Stimulated activated CD4-positive, alpha-beta T cell treated with anti-CD3 and anti-CD28 coated beads, Interleukin-12 subunit alpha, Interleukin-12 subunit beta, amount 100 ng/mL, for 24 hours (primary cell): Measurements from ENCODE around the gene PLA2G2A.
"Not testable (repeated sequence)": the region's sequence is repeated elsewhere in the genome, so short reads cannot be mapped to it uniquely, and the experiment has no call there.

Experiments used
- DNase-seq, 2 experiments: peaks; one replicate each; pipeline ENCODE4 v3.0.0-alpha.2; 2020; ENCODE audit warnings: low read depth in 2 of 2

Gene PLA2G2A, protein sequence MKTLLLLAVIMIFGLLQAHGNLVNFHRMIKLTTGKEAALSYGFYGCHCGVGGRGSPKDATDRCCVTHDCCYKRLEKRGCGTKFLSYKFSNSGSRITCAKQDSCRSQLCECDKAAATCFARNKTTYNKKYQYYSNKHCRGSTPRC

DNA sequence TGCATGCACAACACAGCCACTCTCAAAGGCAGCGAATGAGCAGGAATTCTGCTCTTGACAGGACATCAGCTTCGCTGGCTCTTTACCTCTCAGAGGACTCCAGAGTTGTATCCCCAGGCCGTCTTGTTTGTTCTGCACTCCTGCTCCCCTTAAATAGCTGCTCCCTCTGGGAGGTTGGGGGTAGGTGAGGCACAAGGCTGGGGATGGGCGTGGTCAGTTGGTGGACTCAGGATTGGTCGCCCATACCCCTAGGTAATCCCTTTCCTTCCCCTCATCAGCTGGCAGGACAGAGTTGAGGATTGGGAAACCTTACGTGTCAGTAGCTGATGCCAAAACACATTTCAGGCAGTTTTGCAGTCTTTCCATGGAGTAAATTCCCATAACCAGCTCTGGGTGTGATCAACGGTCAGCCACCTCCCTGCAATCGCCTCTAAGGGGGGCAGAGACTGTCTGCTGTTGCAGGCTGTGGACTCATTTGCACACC lies at the start of gene PLA2G2A:
Gene PLA2G2A, minus strand, starts transcription at position 125 of the 484 bp plus-strand sequence. CDS start 845 bp downstream, outside the sequence.
- no peak for DNase-seq

DNA sequence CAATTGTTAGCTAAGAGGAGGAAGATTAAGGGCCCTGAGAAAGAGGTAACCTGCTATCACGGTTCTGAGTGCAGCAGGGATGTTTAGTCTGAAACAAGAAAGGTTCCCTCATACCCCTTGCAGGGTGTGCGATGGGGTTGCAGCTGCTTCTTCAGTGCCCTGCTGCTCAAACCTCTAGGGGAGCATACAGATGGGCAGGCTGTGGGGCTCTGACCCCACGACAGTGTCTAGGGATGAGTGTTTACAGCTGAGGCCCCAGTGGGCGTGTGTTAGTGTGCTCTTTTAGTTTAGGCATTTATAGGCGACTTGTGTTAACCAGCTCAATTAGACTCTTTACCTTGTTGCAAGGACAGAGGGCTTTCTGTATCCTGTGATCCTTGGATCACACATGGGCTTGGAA lies 49.3 kb upstream of the PLA2G2A start:
- DNase-seq, result no peak

DNA sequence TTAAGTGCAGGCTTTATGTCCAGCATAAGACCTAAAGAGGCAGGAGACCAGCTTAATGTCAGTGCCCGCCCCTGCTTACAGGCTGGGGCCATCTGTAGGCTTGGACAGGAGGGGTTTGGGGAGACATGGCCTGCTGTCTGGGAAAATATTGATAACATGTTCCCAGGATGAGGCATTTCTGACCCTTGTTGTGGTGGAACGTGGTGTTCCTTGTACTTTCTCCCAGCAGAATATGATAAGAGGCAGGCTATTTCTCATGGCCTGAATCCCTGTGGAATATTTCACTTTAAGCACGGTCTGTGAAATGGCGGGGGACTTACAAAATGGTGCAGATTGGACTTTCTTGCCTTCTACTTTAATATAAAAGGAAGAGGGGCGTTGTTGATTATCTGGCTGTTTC lies 48.7 kb upstream of the PLA2G2A start:
- DNase-seq, result no peak

DNA sequence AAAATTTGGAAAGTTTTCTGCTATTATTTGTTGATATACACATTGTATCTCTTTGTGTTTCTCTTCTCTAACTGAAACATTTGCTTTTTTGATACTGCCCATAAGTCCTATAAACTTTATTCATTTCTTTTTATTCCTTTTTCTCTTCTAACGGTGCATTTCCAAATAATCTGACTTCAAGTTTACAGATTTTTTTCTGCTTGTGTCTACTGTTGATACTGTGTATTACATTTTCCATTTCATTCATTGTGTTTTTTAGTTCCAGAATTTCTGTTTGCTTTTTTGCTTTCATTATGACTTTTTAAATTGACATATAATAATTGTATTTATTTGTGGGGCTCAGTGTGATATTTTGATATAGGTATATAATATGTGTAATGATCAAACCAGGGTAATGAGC lies 38.3 kb upstream of the PLA2G2A start:
- DNase-seq, result no peak

DNA sequence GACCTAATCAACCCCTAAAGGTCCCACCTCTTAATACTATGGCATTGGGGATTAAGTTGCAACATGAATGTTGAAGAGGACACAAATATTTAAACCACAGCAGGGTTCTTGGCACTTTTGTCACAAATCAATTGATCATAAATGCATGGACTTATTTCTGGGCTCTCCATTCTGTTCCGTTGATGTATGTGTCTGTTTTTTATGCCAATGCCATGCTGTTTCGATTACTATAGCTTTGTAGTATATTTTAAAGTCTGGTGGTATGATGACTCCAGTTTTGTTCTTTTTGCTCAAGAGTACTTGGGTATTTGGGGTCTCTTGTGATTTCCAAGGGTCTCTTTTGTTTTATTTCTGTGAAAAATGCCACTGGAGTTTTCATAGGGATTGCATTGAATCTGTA lies 34.7 kb upstream of the PLA2G2A start:
- DNase-seq, result no peak

DNA sequence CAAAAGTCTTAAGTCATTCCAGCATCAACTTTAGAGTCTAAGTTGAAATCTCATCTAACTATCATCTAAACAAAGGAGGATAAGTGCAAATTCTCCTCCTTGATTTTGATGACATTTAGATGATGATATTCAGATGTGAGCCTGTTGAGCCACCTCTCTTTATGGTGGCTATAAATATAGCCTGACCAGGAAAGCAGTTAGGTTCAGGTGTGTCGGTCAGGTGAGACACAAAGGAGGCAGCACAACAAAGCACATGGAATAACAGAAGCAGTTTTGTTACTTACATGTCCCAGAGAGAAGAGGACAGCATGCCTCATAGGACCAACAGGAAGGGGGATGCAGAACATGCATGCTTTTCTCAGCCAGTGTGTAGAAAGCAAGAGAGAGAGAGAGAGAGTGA lies 30.6 kb upstream of the PLA2G2A start:
- DNase-seq, result no peak

DNA sequence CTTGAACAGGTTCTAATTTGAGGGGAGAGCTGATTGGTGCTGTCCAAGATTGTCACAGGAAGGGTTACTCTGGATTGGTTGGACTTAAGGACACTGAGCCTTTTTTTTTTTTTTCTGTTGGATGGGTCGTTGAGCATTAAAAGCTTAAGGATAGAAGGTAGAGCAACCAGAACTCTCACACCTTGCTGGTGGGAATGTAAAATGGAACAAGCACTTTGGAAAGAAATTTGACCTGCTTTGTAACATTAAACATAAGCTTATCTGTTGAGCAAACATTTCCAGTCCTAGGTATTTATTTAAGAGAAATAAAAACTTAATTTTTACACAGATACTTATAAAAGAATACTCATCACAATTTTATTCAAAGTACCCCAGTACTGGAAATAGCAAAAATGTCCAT lies 29.8 kb upstream of the PLA2G2A start:
- DNase-seq, result no peak

DNA sequence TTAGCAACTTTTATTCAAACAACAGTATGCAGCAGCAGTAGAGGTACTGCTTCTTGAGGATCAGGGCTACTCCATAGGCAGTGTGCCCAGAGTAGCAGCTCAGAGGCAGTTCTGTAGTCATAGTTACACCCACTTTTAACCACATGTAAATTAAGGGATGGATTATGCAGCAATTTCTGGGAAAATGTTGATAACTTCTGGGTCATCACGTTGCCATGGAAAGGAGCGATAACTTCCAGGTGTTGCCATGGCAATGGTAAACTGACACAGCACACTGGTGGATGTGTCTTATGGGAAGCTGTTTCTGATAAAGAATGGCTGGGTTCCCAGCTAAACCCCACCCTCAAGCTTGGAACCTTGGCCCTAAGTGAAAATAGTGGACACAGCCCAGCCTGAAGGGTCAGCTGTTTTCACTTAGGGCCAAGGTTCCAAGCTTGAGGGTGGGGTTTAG lies 29.0 kb upstream of the PLA2G2A start:
- DNase-seq, result no peak

DNA sequence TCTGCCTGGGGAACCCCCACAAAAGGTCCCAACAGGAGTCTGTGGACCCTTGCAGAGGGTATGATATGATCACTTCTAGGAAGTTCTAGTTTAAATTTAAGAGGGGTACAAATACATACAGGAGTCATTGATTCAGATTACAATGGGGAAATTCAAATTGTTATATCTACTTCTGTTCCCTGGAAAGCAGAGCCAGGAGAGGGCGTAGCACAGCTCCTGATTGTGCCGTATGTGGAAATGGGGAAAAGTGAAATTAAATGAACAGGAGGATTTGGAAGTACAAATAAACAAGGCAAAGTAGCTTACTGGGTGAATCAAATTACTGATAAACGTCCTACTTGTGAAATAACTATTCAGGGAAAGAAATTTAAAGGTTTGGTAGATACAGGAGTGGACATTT lies 19.4 kb upstream of the PLA2G2A start:
- not testable (repeated sequence) for DNase-seq

DNA sequence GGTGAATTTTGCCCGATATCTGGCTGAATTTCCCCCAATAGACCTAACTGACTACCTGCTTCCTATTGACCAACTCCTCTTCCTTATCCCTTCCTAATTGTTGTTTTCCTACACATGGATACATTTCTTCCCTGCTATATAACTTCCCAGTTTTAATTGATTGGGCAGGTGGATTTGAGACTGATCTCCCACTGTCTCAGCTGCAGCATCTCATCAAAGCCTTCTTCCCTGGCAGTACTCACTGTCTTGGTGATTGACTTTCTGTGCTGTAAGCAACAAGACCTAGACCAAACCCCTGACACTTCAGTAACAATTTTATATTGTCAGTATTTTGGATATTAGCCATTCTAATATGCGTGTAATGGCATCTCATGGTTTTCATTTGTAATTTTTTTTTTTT lies 11.3 kb upstream of the PLA2G2A start:
- DNase-seq, result no peak

DNA sequence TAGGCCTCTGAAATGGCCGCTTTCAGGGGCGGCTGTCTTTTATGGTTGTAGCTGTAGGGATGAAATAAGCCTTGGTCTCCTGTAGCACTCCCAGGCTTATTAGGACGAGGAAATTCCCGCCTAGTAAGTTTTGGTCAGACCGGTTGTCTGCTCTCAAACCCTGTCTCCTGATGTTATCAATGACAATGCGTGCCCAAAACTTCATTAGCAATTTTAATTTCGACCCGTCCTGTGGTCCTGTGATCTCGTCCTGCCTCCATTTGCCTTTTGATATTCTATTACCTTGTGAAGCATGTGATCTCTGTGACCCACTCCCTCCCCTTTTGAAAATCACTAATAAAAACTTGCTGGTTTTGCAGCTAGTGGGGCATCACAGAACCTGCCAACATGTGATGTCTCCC lies 10.8 kb upstream of the PLA2G2A start:
- DNase-seq, result not testable (repeated sequence)

DNA sequence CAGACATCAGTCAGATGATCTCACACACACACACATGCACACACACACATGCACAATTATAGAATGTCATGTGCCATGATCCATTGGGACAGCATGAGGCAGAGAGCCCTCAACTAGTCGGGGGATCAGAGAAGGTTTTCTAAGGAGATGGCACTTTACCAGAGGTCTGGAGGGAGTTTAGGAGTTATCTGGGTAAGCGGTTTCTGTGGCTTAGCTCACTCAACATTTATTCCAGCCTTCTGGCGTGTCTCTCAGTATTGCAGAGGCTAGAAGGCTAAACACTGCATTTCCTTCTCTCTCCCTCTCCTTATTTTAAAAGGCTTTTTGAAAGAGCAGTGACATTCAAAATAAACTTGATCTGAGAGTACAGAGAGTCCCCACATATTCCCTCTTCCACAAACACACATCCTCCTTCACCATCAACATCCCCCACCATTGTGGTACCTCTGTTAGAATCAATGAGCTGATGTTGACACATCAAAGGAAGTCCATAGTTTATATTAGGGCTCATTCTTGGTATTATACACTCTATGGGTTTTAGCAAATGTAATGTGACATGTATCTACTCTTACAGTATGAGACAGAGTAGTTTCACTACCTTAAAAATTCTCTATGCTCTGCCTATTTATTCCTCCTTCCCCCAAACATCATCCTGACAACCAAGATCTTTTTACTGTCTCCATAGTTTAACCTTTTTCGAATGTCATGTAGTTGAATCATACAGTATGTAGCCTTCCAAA lies 9.0 kb upstream of the PLA2G2A start:
- DNase-seq, result no peak

DNA sequence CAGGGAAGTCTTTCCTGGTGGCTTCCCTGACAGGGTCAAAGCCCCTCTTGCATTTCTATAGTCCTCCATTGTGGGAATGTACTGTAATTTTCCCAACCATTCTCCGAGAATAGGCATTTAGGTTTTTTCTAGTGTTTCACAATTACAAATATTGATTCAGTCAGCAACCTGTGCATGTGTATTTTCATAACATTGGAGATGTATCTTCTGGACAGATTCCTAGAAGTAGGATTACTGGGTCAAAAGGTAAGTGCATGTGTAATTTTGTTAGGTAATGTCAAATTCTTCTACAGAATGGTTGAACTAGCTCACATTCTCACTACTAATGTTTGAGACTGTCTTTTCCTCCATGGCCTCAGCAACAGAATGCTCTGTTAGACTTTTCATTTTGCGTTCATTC lies 8.3 kb upstream of the PLA2G2A start:
- DNase-seq, result no peak

DNA sequence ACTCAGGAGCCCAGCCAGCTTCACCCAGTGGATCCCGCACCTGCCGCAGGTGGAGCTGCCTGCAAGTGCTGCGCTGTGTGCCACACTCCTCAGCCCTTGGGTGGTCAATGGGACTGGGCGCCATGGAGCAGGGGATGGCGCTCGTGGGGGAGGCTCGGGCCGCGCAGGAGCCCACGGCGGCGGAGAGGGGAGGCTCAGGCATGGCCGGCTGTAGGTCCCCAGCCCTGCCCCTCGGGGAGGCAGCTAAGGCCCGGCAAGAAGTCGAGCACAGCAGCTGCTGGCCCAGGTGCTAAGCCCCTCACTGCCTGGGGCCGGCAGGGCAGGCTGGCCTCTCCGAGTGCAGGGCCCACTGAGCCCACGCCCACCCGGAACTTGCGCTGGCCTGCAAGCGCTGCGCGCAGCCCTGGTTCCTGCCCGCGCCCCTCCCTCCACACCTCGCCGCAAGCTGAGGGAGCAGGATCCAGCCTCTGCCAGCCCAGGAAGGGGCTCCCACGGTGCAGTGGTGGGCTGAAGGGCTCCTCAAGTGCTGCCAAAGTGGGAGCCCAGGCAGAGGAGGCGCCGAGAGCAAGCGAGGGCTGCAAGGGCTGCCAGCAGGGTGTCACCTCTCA lies 5.1 kb upstream of the PLA2G2A start:
- not testable (repeated sequence) for DNase-seq

DNA sequence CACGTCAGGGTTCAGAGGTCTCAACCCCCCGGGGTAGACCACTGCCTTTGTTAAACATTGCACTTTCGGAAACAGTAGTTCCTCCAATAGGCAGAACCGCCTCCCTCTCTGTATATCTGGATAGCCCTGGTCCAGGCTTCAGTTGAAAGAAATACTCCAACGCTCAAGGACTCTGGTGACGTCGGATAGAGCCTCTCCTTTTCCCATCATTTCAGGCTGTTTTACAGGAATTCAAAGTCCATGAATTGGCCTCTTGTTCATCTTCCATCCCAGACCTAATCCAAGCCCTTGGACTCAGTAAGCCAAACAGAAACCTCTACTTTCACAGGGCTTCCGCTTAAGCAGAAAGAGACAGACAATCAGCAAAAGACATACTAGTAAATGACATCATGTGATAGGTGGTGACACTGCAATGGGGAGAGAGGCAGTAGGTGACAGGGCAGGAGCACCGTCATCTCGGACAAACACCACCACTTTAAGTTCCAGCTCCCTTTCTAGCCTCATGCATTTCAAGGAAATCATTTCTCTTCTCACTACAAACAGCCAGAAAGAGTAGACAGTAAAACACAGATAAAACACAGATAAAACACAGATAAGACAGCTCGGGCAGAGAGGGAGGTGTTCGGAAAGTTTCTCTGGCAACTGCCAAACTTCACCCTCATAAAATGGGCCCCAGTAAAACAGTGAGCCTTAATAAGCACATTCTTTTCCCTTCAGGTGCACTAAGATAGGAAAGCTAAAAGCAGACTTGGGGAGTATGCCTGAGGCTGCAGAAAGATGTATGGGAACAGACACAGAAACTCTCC lies 2.3 kb upstream of the PLA2G2A start:
- no peak for DNase-seq

DNA sequence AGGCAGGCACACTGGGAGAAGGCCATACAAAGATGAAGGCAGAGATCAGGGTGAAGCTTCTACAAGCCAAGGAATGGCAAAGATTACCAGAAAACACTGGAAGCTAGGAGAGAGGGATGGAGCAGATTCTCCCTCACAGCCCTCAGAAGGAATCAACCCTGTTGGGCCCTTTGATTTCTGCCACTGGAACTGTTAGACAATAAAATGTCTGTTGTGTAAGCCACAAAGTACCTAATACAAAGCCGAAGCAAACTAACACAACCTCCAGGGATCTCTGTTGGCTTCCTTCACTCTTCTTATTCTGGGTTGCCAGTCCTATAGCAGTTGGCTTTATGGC lies 1.7 kb upstream of the PLA2G2A start:
- no peak for DNase-seq

DNA sequence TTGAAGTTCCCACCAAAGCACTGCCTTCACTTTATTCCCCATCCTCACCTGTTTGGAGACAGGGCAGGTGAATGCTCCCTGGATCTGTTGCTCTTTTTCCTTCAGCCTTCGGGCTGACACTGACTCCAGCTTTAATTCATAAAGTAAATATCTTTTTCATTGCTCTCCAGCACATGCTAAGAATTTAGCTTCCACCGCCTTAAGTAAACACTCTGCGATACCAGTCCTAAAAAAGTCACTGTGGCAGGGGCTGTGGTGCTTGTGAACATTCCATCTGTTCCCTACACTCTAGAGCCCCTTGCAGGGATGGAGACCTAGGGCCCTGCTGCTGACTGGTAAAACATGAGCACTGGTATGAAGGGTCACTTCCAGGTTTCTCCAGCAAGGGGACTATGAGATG lies 896 bp upstream of the PLA2G2A start:
- DNase-seq, result no peak

DNA sequence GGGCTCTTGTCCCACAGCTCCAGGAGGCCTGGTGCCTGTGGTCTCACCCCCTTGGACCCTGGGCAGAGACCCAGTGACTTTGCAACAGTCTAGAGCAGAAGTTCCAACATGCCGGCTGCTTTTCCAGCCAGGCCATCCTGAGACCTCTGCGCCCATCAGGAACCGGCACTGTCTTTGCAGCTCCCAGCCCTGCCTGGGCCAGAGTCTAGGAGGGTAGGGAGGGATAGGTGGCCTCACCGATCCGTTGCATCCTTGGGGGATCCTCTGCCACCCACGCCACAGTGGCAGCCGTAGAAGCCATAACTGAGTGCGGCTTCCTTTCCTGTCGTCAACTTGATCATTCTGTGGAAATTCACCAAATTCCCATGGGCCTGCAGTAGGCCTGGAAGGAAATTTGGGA lies 1.3 kb downstream of the PLA2G2A start:
- no peak for DNase-seq

DNA sequence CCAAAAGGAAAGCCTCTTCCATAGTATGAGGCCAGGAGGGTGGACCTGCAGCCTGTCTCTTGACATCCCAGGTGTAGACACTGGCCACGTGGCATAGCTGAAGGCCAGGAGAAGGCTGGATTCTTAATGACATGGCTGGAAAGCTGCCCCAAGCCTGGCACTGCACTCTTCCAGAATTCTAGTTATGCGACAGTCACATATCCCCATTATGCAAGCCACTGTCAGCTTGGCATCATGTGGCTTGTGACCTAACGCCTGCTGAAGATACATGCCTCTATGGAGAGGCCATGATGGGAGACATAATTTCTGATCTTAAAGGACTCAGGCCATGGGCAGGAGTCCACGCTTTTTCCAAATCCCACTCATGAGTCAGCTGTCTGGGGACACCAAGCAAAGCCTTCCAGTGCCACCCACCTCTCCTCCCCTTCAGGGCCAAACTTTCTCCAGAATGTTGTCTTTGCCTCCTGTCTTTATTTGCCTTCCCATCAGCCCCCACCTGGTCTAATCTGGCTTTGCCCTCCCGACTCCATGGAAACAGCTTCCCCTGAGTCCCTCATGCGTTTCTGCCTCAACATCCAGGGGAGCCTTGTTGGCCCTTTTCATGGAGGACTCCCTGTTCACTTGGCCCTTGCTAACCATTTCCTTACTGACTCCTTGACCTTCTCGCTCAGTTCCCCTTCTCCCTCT lies 3.0 kb downstream of the PLA2G2A start:
- no peak for DNase-seq

DNA sequence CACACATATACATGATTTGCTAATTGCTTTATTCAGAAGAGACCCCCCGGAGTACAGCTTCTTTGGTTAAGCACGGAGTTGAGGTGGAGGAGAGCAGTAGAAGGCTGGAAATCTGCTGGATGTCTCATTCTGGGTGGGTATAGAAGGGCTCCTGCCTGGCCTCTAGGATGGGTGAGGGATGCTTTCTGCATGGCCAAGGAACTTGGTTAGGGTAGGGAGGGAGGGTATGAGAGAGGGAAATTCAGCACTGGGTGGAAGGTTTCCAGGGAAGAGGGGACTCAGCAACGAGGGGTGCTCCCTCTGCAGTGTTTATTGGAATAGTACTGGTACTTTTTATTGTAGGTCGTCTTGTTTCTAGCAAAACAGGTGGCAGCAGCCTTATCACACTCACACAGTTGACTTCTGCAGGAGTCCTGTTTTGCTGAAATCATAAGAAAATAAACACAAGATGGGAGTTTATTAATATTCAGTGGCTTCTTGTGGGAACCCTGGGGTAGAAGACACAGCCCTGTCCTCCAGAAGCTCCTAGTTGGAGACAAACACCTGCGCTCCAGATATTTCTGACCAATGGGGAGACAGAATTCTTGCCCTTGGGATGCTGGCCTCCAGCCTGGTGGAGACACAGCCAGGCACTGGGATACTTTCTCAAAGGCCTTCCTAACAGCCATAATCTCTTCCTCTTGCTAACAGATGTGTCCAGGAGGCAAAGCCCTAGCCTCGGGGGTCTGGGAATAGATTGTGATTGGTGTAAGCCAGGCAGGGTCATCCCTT lies 3.8 kb downstream of the PLA2G2A start:
- no peak for DNase-seq

DNA sequence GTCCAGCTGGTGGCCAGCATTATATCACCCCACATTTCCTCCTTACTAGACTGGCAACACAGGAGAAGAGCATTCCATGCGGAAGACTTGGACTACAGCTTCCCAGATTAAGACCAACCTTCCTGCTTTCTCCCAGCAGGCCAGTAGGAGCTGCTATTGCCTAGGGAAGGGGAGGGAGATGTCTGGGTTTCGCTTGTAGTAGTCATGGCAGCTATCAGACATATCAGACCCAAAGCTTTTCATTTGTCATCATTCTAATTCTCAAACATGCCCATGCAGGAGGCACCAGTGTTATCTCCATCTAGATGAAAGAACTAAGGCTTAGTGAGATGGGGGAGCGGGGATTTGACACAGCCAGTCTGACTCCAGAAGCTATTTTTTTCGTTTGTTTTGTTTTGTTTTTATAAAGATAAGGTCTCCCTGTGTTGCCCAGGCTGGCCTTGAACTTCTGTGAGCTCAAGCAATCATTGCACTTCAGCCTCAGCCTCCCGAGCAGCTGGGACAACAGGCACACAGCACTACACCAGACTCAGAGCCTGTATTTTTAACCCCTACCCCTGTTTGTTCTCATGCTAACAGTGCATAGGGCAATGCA lies 4.5 kb downstream of the PLA2G2A start:
- peak in 1 of 2 experiments; percentile 8 for DNase-seq
